ENCODE data around the gene TMEM260.

TMEM260 gene

DNA sequence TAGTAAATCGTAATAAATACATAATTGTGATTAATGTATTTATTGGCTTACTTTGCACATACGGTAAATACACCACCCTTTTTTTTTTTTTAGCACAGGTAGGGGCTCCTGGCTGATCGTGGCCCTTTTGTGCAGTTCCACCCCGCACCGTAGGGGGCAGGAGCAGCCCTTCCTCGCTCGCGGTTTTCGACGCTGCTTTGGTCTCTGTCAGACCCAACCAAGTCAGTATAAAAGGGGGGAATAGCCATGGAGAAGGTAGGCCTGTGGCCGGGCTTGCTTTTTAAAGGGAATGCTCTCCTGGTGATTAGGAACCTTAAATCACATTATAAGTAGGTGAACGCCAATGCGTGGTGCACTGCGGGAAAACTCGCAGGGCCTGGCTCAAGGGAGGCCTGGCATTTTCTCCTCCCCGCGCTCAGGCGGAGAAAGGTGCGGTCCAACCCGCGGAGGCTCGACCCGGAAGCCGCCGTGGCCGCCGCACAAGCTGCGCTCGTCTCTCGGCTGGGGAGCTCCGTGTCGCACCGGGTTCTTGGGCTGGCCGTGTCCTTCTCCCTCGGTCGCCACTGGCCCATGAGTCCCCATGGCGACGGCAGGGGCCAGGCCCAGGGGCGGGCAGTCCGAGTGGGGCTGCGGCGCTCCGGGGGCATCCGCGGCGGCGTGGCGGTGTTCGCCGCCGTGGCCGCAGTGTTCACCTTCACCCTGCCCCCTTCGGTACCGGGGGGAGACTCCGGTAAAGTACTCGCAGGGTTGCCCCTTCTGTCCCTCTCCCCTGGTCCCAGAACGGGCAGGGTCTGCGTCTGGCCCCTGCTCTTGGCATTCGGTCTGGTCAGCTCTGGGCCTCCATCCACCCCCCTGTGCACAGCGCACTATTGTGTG, at the start of gene TMEM260:
Gene TMEM260, plus strand, starts transcription at position 454 of the 876 bp plus-strand sequence. Its CDS starts 117 bp downstream, at position 571.
- peak; percentile 85 for DNase-seq

DNA sequence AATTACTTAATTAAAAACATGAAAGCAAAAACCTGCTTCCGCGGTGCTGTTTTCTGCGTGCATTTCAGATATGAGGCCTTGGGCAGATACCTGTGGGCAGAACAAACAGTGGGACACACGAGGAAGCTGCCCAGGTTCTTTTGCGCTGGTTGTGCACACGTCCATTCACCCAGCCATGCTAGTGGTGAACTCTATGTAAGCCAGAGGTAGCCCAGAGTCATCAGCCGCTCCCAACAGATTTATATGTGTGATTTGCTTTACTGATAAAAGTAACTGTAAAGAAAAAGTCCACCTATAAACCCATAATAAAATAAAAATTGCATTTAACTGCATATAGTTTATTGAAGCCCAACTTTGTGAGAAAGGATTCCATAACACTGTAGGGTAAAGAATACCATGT, 47.1 kb upstream of the TMEM260 start:
- no peak for DNase-seq

DNA sequence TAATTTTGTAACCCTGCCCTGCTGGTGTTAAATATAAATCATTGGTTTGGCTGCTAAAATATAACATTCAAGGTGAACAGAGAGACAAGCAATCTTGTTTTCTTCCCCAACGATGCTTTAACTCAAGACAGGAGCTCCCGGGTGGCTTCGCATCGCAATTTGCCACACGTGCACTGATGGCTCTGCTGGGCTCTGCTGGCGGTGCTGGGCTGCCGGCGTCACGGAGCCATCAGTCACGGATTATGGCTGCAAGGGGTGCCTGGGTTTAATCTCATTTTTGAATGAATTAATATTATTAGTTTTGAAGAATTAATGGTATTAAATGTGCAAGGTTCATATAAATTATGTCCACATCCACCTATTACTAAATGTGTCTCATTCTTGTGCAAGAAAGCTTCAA, 44.9 kb upstream of the TMEM260 start:
- no peak for DNase-seq

DNA sequence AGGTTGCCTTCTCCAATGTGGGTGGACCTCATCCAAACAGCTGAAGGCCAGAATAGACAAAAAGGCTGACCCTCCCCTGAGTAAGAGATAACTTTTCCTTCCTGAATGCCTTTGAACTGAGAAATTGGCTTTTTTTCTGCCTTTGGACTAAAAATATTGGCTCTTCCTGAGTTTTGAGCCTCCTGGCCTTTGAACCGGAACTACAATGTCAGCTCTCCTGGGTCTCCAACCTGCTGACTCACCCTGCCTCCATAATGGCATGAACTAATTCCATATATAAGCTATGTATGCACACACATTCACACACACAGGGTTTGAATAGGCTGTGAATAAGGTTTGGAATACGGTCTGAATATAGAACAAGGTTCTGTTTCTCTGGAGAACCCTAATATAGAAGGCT, 39.7 kb upstream of the TMEM260 start:
- no peak for DNase-seq

DNA sequence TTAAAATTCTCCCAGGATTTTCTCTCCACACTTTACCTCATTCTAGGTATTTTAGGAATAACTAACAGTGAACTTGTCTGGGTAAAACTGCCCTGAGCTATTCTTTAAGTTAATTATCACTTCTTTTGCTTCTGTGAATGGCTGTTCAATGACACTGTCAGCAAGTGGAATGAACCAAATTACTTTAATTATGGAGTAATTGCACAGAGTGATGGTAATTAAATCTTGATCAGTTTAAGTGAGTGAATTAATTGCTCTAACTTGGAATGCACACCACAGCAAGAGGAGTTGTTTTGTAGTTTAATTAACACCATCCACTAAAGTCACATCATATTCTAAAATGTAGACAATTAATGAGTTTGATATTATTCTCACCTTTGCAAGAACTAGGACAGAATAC, 36.2 kb upstream of the TMEM260 start:
- DNase-seq, result no peak

DNA sequence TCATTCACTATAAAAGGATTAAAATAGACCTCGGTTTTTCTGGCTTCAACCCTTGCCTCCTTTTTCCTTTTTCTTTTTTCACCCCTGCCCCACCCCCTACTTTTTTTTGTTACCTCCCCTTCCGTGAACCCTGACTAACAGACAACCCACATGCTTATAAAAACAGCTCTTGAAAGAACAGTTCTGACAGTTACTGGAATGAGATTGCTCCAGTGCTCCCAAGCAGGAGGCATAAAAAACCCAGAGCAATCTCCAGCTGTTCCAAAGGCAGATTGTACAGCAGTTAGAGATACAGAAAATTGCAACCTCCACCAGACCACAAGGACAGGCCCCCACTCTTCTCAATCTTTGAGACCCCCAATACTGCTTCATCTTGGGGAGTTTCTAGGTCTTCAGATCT, 29.9 kb upstream of the TMEM260 start:
- no peak for DNase-seq

DNA sequence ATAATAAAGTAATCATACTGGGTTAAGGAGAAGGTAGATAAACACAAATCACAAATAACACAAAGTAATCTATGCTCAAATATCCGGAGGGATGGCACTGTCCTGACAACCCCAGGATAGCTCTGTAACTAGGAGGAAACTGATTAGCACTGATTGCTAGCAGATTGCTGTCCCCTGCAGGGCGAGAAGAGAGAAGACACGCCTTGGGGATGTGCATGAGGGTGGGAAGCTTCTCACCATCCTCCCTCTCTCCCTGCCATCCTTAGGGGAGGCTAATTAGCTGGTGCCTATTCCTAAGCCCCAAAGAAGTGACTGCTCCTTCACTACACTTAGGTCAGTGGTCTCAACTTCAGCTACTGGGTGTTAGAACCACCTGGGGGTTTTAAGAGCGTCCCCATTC, 27.0 kb upstream of the TMEM260 start:
- no peak for DNase-seq

DNA sequence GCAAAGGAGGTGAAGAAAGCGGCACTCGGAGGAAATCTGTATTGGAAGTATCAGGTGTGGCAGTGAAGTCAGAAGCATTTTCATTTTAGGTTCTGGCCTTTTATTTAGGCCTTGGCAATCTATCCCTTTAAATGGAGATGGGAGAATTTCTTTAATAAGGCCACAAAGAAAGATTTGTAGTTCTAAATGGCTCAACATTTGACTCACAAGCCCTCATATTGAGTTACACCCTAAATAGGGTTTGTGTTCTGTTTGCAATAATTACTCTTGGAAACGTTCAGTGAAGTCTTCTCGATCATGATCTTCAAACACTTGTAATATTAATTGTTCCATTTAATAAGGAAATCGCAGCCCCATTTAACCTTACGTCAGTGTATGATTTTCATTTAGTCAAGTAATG, 25.3 kb upstream of the TMEM260 start:
- no peak for DNase-seq

DNA sequence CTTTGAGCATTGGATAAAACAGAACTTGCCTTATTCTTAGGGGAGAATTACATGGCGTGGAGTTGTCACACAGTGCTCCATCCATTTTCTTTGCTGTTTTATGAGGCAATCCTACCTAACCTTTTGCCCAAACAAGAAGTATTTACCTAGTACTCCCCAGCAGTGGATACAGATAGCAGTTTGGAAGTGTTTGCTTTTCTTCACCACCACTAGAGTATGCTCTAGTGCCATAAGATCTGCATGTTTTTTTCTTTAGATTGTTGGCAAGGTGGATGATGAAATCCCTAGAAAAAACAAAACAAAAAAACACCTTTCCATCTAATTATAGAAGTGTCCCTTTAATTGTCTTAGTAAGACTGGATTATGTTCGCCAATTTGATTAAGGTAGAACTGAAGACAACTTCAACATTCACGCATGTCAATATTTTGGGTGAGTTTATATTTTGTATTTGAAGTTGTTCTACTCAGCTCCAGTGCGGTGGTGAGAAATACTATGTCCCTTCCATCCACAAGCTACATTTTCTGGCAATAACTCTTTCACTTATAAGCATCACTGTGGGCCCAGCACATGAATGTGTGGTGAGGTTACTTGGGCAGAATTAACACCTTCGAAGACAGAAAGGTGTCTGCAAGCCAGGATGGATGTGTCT, 23.6 kb upstream of the TMEM260 start:
- peak; percentile 3 for DNase-seq

DNA sequence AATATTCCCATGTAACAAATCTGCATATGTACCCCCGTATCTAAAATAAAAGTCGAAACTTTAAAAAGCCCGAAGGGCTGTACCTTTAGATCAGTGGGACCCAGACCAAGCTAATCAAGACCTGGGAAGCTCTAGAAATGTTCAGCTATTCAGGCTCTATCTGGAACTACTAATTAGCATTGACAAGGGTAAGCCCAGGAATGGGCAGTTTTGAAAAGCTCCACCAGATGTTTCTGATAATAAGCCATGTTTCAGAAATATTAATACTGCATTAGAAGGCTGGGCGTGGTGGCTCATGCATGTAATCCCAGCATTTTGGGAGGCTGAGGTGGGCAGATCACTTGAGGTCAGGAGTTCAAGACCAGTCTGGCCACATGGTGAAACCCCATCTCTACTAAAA, 20.4 kb upstream of the TMEM260 start:
- no peak for DNase-seq

DNA sequence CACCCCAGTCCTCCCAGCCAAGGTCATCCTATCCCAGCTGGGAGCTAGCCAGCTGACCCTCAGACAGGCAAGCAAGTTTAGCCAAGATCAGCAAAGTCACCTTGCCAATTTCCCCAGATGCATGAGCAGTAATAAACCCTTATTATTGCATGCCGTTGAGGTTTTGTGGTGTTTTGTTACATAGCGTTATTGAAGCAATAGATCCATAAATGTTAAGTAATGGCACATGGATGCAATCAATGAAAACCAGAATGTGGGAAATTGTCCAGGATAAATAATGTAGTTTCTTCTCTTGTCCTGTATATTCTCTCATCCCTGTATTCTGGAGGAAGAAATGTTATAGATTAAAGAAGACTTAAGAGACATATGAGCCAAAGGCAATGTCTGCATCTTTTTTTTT, 18.0 kb upstream of the TMEM260 start:
- no peak for DNase-seq

DNA sequence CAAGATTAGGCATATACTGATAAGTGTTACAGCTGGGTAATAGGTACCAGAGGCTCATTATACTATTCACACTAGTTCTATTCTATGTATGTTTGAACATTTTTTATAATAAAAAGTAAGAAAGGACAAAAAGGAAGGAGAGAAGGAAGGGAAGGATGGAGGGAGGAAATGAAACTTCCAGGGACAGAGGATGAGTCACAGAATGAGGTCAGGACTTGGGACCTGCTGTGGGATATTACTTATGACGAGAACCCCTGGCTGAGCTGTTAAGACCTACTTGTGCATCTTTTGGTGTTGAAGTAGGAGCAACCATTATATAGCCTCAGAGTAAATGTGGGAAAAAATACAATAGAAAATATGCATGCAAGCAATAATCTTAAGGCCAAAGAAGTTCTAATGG, 16.7 kb upstream of the TMEM260 start:
- no peak for DNase-seq

DNA sequence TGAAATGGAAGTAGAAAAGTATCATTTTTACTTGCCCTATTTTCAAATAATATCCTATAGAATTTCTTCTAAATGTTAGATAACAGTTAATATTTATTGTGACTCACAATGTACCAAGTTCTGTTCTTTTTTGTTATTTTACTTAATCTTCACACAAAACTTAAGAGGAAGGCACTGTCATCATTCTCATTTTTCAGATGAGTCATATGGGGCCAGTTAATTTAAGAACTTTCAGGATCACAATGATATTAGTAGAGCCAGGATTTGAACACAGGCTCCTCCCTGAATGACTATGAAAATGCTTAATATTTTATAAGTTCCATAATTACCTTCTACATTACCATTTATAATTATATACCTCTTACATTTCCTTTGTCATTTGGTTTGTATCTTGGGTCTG, 10.4 kb upstream of the TMEM260 start:
- no peak for DNase-seq

DNA sequence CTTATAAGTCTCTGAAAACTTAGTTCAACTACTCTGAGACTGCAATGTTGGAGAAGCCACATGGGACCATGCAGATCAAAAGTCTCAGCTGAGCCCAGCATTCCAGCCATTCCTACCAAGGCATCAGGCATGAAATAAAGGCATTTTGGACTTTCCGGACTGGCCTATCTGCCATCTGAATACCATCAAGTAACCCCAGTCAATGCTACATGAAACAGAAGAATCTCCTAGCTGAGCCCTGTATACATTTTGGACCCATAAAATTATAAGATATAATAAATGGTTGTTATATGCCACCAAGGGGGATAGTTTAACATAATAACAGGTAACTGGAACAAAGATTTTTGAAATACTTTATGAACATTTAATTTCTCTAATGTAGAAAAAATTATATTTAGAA, 9.3 kb upstream of the TMEM260 start:
- no peak for DNase-seq

DNA sequence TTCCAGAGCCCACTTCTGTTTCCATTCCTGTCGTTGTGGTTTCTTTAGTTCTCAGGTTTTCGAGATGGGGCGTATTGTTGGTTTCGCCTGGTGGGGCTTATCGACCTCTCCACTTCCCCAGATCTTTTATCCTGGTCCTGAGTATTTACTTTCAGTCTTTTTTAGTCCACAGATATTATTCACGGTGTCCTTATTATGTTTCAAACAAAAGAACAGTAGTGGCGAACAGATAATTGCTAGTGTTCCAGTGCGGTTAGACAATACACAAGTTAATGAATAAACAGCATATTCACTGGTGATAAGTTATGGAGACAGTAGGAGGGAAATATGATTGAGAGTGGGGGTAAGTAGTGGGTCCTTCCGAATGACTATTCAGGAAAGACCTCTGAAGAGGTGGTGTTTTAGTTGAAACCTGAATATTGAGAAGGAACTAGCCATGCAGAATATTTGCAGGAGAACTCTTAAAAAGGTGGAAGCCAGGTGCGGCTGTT, 668 bp downstream of the TMEM260 start:
- DNase-seq, result no peak

DNA sequence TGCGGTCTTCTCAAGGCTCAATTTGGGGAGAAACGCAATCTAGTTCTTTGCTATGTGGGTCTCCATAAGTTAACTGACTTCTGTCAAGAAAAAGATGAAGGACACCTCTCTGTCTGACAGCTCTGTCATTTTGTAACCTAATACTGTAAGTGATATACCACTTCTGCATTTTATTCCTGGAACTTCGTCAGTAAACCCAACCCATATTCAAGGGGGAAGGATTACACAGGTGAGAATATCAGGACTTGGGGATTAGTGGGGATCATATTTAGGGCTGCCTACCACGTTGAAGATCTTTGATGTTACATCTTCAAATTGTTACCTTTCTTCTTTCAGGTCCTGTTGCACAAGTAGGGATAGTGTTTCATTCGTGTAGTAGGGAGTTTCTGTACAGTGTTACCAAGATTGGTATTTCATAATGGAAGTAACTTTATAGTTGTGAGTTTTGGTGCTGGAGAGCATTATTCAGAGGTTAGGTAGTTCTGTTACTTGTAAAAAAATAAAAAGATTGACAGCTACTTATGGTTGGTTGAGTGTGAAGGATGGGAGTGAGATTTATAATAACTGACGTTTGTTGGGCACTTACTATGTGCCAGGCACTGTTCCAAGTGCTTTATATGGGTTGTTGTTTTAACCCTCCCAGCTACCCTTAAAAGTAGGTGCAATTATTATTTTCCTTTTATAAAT, 1.6 kb downstream of the TMEM260 start:
- DNase-seq, result no peak

DNA sequence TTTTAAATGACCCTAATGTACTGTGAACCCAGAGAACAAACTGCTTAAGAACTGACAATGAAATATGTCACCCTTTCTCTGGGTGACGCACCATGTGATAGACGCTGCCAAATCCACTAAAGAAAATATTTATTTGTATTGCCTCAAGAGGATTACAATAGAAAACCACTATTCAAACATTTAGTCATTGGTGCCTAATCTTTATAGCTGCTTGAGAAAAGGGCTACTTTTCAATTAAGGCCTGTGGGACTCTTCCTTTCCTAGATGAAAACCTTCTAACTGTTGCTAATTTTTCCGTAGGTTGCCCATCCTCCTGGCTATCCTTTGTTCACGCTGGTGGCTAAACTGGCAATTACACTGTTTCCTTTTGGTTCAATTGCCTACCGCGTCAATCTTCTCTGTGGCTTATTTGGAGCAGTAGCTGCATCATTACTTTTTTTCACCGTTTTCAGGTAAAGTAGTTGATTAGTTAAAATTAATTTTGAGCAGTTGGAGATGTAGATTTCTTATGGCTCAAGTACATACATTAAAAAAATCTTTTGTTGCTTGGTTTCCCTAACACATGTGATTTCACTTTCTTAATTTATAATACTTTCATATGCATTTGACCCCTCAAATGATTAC, 6.0 kb downstream of the TMEM260 start:
- DNase-seq, result no peak

DNA sequence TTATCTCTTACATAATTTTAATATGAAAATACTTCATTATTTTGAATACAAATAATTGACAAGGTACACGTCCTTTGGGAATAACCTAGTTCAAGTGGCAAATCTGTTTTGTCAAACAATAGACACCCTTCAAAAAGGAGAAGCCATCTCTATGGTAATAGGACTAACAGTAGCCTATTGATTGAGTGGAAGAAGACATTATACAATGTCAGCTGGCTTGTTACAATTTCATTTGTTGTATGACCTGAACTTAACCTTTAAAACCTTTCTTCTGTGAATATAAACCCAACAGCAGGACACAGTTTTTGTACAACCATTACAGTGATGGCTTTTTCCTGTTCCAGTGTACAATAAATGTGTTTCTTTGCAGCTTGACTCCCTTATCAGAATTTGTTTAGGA, 8.1 kb downstream of the TMEM260 start:
- peak; percentile 11 for DNase-seq

DNA sequence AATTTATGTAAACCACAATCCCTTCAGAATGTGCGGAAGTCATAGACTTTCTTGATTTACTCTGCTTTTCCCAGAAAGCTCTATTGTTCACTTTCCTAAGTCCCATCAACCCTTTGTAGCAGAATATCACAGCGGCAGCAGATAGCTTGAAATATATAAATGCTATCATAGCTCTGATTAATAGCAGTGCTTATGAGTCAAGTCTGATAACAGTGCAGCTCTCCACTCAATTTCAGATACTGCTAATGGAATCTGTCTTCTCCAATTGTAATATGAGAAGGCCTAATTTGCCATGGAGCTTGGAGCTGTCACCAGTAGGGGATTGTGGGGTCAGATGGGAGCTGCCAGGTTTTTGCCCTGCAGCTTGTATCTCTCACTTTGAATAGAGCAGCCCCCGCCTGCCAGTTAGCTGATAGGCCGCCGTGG, 10.9 kb downstream of the TMEM260 start:
- no peak for DNase-seq

DNA sequence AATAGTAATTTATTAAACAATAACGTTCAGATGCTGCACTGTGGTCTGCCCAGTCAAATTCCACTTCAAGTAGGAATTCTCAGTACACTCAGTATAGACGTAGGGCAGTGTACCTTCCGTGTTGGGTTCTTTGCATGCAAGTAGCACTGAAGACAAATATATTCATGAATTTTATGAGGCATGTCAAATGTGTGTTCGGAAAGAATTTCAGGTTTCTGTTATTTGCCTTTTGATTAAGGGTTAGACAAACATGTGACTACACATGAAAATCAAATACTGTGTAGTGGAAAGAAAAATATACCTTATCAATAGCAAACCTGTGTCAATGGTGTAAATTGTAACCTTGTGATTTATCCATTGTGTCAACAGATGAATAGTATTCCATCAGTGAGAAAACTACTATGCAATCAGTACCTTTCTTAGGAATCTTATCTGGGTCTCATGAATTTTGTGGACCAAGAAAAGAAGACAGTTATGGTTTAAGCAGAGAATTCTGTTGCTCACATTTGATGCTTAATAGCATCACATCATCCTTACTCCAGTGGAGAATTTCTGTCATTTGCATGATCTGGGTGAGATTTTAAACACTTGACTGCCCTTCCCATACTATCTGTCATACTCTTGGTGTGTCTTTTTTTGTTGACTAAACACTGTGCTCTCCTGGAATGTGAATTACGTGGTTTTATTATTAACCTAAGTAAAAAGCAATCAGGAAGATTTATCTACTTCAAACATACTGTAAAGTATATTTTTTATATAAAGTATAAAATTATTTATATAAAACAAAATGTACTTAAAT, 13.3 kb downstream of the TMEM260 start:
- DNase-seq, result no peak

DNA sequence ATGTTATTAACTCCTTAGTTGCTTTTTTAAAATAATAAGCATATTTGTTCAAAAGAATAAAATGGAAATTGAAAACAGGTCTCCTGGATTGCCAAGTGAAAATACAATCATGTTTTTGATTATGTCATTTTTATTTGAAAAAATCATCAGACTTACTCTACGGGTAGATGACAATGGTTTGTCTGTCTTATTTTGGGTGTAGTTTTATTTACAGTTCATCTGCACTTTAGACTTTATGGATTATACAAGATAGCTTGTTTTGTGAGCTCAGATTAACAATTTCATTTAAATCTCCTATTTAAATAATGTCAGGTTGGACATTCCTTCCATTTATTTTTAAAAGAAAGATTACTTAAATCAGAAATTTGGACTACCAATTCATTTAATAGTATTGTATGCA, 14.8 kb downstream of the TMEM260 start:
- DNase-seq, result no peak

DNA sequence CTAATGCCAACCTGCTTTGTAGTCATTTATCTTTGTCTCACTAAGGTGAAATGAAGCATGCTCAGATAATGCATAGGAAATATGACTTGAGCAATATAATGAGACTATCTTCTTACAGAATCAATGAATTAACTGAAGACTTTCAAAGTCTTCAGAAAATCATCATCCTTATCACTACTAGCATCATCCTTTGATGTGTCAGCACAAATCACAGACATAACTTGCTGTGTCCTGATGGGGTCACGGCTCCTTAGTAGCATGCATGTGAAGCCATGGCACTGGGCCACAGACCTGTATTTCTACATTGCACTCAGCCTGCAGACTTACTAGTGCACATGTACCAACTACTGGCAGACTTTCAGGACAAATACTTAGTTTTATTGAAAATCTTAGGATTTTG, 18.9 kb downstream of the TMEM260 start:
- no peak for DNase-seq

Data from midbrain (tissue), 1 donor.